ENCODE results near the gene TP53BP1. TPM values are rescaled to one million over a fixed set of nuclear protein-coding genes. Genes with fewer than 3 reads are reported as not detected.

The TP53BP1 gene
- total and polyA plus RNA-seq, 2 experiments from 2014 or later: 16.6 to 46.8 TPM

GRCh38 chr15:43516801-43517353, 23.9 kb upstream of the TP53BP1 start:
- peak overlapping the region; percentile 54 for H2AFZ ChIP-seq
- H3K79me2 ChIP-seq: no peaks in the 10 kb centered on the region
- DNase-seq (ENCODE audit: low spot score): peak; percentile 29
- H3K27ac ChIP-seq: peak overlapping the region; percentile 74
- no peak overlapping the region for H3K4me3 ChIP-seq
- H3K9me2 ChIP-seq (replicated peaks; ENCODE audit: insufficient read depth): no peaks in the 10 kb centered on the region
- peaks cover 4% of the 10 kb centered on the region for H3K27me3 ChIP-seq
- TF ChIP-seq, protein P1, sequence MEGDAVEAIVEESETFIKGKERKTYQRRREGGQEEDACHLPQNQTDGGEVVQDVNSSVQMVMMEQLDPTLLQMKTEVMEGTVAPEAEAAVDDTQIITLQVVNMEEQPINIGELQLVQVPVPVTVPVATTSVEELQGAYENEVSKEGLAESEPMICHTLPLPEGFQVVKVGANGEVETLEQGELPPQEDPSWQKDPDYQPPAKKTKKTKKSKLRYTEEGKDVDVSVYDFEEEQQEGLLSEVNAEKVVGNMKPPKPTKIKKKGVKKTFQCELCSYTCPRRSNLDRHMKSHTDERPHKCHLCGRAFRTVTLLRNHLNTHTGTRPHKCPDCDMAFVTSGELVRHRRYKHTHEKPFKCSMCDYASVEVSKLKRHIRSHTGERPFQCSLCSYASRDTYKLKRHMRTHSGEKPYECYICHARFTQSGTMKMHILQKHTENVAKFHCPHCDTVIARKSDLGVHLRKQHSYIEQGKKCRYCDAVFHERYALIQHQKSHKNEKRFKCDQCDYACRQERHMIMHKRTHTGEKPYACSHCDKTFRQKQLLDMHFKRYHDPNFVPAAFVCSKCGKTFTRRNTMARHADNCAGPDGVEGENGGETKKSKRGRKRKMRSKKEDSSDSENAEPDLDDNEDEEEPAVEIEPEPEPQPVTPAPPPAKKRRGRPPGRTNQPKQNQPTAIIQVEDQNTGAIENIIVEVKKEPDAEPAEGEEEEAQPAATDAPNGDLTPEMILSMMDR (IDR thresholded peaks at IDR 0.05; ENCODE audit: poor library complexity): no peak
- no peak for TF ChIP-seq EZH2 (IDR thresholded peaks at IDR 0.05; ENCODE audit: borderline replicate concordance)
- TF ChIP-seq EZH2phosphoT487 (IDR thresholded peaks at IDR 0.05; ENCODE audit: low read depth, severe bottlenecking, unreplicated experiment): no peak
- no peaks in the 10 kb centered on the region for H3K9me3 ChIP-seq (ENCODE audit: low read depth)
- no peaks in the 10 kb centered on the region for H3K36me3 ChIP-seq (replicated peaks; ENCODE audit: insufficient read depth, low read depth)
- WGBS (ENCODE audit: low lambda C conversion rate, missing lambda C conversion rate): 19% methylated on average over 4 of the region's 4 CpGs
- peak overlapping the region; percentile 96 for H3K4me2 ChIP-seq
- no peaks in the 10 kb centered on the region for H4K20me1 ChIP-seq (ENCODE audit: insufficient read depth, poor library complexity, severe bottlenecking)
- H3K4me1 ChIP-seq (ENCODE audit: insufficient read depth): peaks cover 25% of the 10 kb centered on the region

GRCh38 chr15:43516185-43516584, 23.2 kb upstream of the TP53BP1 start:
- Histone ChIP-seq H3K4me3 (no peak overlapping the region), H3K4me1 (ENCODE audit: insufficient read depth) (peaks cover 25% of the 10 kb centered on the region), H2AFZ (no peak overlapping the region), H3K9me2 (replicated peaks; ENCODE audit: insufficient read depth) (no peaks in the 10 kb centered on the region), H3K27me3 (peaks cover 4% of the 10 kb centered on the region), H3K27ac (peak overlapping the region; percentile 8), H3K79me2 (no peaks in the 10 kb centered on the region), H3K4me2 (peak overlapping the region; percentile 96), H4K20me1 (ENCODE audit: insufficient read depth, poor library complexity, severe bottlenecking) (no peaks in the 10 kb centered on the region), H3K9me3 (ENCODE audit: low read depth) (no peaks in the 10 kb centered on the region), H3K36me3 (replicated peaks; ENCODE audit: insufficient read depth, low read depth) (no peaks in the 10 kb centered on the region)
- DNase-seq (ENCODE audit: low spot score): no peak
- TF ChIP-seq, protein P1 (IDR thresholded peaks at IDR 0.05; ENCODE audit: poor library complexity): no peak
- TF ChIP-seq EZH2 (IDR thresholded peaks at IDR 0.05; ENCODE audit: borderline replicate concordance) (no peak), EZH2phosphoT487 (IDR thresholded peaks at IDR 0.05; ENCODE audit: low read depth, severe bottlenecking, unreplicated experiment) (no peak)
- WGBS (ENCODE audit: low lambda C conversion rate, missing lambda C conversion rate): 47% methylated on average over 5 of the region's 5 CpGs

DNA sequence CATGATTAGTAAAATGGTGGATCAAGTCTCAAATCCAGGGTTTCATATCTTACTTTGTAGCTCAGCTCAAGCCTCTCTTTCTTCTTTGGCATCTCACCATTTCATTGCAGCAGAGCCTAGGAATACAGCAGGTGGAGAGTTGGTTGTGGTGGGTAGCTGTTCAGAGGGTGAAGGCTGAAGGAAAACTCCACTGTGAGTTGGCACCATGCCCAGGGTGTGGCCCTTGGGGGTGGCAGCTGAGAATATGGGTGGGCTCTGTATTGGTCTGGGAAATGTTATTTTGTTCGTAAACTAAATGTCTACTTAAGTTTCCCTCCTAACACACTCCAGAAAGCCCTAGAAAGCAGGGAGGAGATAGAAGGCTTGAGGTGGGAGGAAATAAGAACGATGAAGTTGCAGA, 22.8 kb upstream of the TP53BP1 start:
- Histone ChIP-seq H3K9me3 (ENCODE audit: low read depth) (no peaks in the 10 kb centered on the region), H3K4me1 (ENCODE audit: insufficient read depth) (peaks cover 25% of the 10 kb centered on the region), H4K20me1 (ENCODE audit: insufficient read depth, poor library complexity, severe bottlenecking) (no peaks in the 10 kb centered on the region), H3K79me2 (no peaks in the 10 kb centered on the region), H3K27me3 (peaks cover 4% of the 10 kb centered on the region), H3K27ac (no peak overlapping the region), H3K4me2 (no peak overlapping the region), H2AFZ (no peak overlapping the region), H3K9me2 (replicated peaks; ENCODE audit: insufficient read depth) (no peaks in the 10 kb centered on the region), H3K36me3 (replicated peaks; ENCODE audit: insufficient read depth, low read depth) (no peaks in the 10 kb centered on the region), H3K4me3 (no peak overlapping the region)
- DNase-seq (ENCODE audit: low spot score): no peak
- WGBS (ENCODE audit: low lambda C conversion rate, missing lambda C conversion rate): 52% methylated on average over 2 of the region's 2 CpGs
- TF ChIP-seq, protein P1 (IDR thresholded peaks at IDR 0.05; ENCODE audit: poor library complexity): no peak
- TF ChIP-seq EZH2phosphoT487 (IDR thresholded peaks at IDR 0.05; ENCODE audit: low read depth, severe bottlenecking, unreplicated experiment): no peak
- TF ChIP-seq EZH2 (IDR thresholded peaks at IDR 0.05; ENCODE audit: borderline replicate concordance): no peak
